OCI-LY3 (cell line): ENCODE measurements around the gene SENP1.

Source experiments
- H2AFZ ChIP-seq: fragments of 200-600, 300-600 bp; shearing (Covaris generic); 2 replicates; pipeline ENCODE4 v1.6.0; 2014; ENCODE audit warnings: antibody characterized with exemption, low read depth, low read length
- H3K27ac ChIP-seq: fragments of 200-600, 300-600 bp; sonication (generic); 2 replicates; pipeline ENCODE4 v1.5.1; 2014; ENCODE audit warnings: mild to moderate bottlenecking, low read length, moderate library complexity, mixed read lengths
- H3K27me3 ChIP-seq: fragments of 200-600, 300-600 bp; sonication (generic); 2 replicates; pipeline ENCODE4 v1.6.1; 2014; ENCODE audit warnings: low read depth, low read length, mixed read lengths
- H3K36me3 ChIP-seq: fragments of 200-600, 300-600 bp; sonication (generic); replicated peaks from 2 replicates; pipeline ENCODE3; 2014; ENCODE audit warnings: low read depth, low read length, mixed read lengths
- H3K4me1 ChIP-seq: fragments of 300-600, 200-600 bp; sonication (generic); 2 replicates; pipeline ENCODE4 v1.6.1; 2014; ENCODE audit warnings: low read length, mixed read lengths
- H3K4me2 ChIP-seq: fragments of 200-600, 300-600 bp; sonication (generic); 2 replicates; pipeline ENCODE4 v1.6.1; 2014; ENCODE audit warnings: low read length, mixed read lengths
- H3K4me3 ChIP-seq: fragments of 300-600, 200-600 bp; sonication (generic); 2 replicates; pipeline ENCODE4 v1.5.1; 2014; ENCODE audit warnings: antibody characterized with exemption, mild to moderate bottlenecking, low read length, moderate library complexity
- H3K79me2 ChIP-seq: fragments of 300-600, 200-600 bp; shearing (Covaris generic); 2 replicates; pipeline ENCODE4 v1.6.1; 2014; ENCODE audit warnings: mild to moderate bottlenecking, low read length, mixed read lengths
- H3K9ac ChIP-seq: fragments of 300-600, 200-600 bp; shearing (Covaris generic); 2 replicates; pipeline ENCODE4 v1.6.0; 2014; ENCODE audit warnings: mild to moderate bottlenecking, low read length, moderate library complexity
- H3K9me3 ChIP-seq: fragments of 200-600, 300-600 bp; shearing (Covaris generic); 2 replicates; pipeline ENCODE4 v1.6.1; 2014; ENCODE audit warnings: low read length, mixed read lengths; ENCODE audit not compliant: insufficient read depth
- H4K20me1 ChIP-seq: fragments of 200-600, 300-600 bp; sonication (generic); 2 replicates; pipeline ENCODE4 v1.6.1; 2016; ENCODE audit warnings: low read length, mixed read lengths; ENCODE audit not compliant: insufficient read depth
- CTCF ChIP-seq: fragments of 200-600, 300-600 bp; sonication (generic); IDR thresholded peaks from 2 replicates; pipeline ENCODE4 v1.5.1; 2014; ENCODE audit warnings: antibody characterized with exemption, low read length, low read depth
- EZH2phosphoT487 ChIP-seq: fragments of 200-600 bp; shearing (Covaris generic); IDR thresholded peaks from 2 replicates; pipeline ENCODE4 v1.6.1; 2018; ENCODE audit warnings: antibody characterized with exemption, mixed run types, low read depth

The SENP1 gene

DNA sequence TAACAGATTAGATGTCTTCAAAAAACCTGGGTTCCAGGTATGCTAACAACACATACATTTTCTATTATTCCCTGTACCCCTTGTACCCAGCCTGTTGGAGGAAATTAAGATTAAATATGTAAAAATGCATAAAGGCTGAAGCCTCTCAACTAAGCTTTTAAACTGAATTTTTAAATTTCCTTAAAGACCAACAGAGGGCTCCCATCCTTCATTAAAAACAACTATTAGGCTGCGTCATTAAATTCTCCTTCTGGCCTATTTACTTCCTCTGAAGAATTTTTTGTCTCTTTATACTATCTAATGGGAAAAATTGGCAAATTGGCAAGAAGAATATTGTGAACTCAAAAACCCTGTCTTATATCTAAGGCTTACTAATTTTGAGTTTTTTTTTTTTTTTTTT is 21.8 kb downstream of the SENP1 start:
- Histone ChIP-seq H3K27ac (no peak overlapping the region), H3K27me3 (no peaks in the 10 kb centered on the region), H3K9me3 (no peaks in the 10 kb centered on the region), H3K9ac (no peak overlapping the region), H3K79me2 (no peaks in the 10 kb centered on the region), H2AFZ (no peak overlapping the region), H3K4me2 (no peak overlapping the region), H3K4me1 (peaks cover 8% of the 10 kb centered on the region), H3K36me3 (peaks cover 34% of the 10 kb centered on the region), H4K20me1 (no peaks in the 10 kb centered on the region), H3K4me3 (no peak overlapping the region)
- TF ChIP-seq CTCF: peak; percentile 30
- no peak for TF ChIP-seq EZH2phosphoT487

DNA sequence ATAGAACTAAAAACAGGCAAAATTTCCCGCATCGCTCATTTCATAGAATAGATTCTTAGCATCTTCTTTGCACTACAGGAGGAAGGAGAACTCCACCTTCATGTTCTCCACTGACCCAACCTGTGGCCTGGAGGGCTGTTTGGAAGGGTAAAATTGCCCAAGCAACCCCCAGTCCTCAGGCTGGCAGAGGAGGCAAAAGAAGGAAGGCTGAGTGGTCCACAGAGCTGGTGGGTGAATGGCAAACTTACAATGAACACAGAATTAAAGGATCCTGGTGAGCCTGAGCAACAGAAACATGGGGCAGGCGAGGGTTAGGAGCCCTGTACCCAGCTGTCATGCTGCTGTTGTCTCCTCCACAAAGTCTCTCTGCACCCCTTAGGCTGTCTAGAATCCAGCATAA is 25.1 kb downstream of the SENP1 start:
- no peak overlapping the region for H2AFZ ChIP-seq
- H3K79me2 ChIP-seq: no peaks in the 10 kb centered on the region
- no peaks in the 10 kb centered on the region for H3K27me3 ChIP-seq
- H3K27ac ChIP-seq: no peak overlapping the region
- H3K4me1 ChIP-seq: peaks cover 8% of the 10 kb centered on the region
- no peak overlapping the region for H3K4me2 ChIP-seq
- no peak for TF ChIP-seq EZH2phosphoT487
- TF ChIP-seq CTCF: no peak
- H3K36me3 ChIP-seq: peaks cover 31% of the 10 kb centered on the region
- H3K4me3 ChIP-seq: no peak overlapping the region
- H3K9ac ChIP-seq: no peak overlapping the region
- H4K20me1 ChIP-seq: no peaks in the 10 kb centered on the region
- no peaks in the 10 kb centered on the region for H3K9me3 ChIP-seq

- Histone ChIP-seq H3K9ac (no peak overlapping the region), H3K4me2 (no peak overlapping the region), H3K9me3 (no peaks in the 10 kb centered on the region), H3K36me3 (peaks cover 29% of the 10 kb centered on the region), H3K4me1 (peaks cover 8% of the 10 kb centered on the region), H4K20me1 (no peaks in the 10 kb centered on the region), H2AFZ (no peak overlapping the region), H3K27me3 (no peaks in the 10 kb centered on the region), H3K27ac (no peak overlapping the region), H3K79me2 (no peaks in the 10 kb centered on the region), H3K4me3 (no peak overlapping the region)
- TF ChIP-seq CTCF (no peak), EZH2phosphoT487 (no peak)
Observed at GRCh38 chr12:48080285-48080684, 25.6 kb downstream of the SENP1 start.

- Histone ChIP-seq H3K4me1 (no peaks in the 10 kb centered on the region), H2AFZ (no peak overlapping the region), H3K36me3 (peaks cover 34% of the 10 kb centered on the region), H3K79me2 (no peaks in the 10 kb centered on the region), H4K20me1 (no peaks in the 10 kb centered on the region), H3K9ac (no peak overlapping the region), H3K27me3 (no peaks in the 10 kb centered on the region), H3K27ac (no peak overlapping the region), H3K4me3 (no peak overlapping the region), H3K4me2 (no peak overlapping the region), H3K9me3 (no peaks in the 10 kb centered on the region)
- TF ChIP-seq EZH2phosphoT487: no peak
- no peak for TF ChIP-seq CTCF
Observed at GRCh38 chr12:48078901-48079300, 27.0 kb downstream of the SENP1 start.
